HG03354 (cell line): ENCODE results near the gene FAM107B.

Experiments
- ATAC-seq: cut with Tn5 transposase; IDR thresholded peaks from one replicate; pipeline ENCODE4 v1.9.1; 2021; ENCODE audit warnings: mild to moderate bottlenecking; ENCODE audit not compliant: unreplicated experiment, poor library complexity, severe bottlenecking

The FAM107B gene

GRCh38 chr10:14530465-14530864 is 244.2 kb downstream of the FAM107B start:
- ATAC-seq, result no peak

- ATAC-seq, result no peak
These were observed 245.3 kb downstream of the FAM107B start for GRCh38 chr10:14529351-14529750.

GRCh38 chr10:14528450-14528849 is 246.2 kb downstream of the FAM107B start:
- no peak for ATAC-seq

GRCh38 chr10:14527915-14528314 is 246.8 kb downstream of the FAM107B start:
- no peak for ATAC-seq

- ATAC-seq, result no peak
These were observed 247.4 kb downstream of the FAM107B start for GRCh38 chr10:14527134-14527844.

GRCh38 chr10:14526326-14526725 is 248.4 kb downstream of the FAM107B start:
- ATAC-seq, result no peak

GRCh38 chr10:14524691-14525324 is 249.9 kb downstream of the FAM107B start:
- no peak for ATAC-seq

GRCh38 chr10:14523286-14523685 is 251.4 kb downstream of the FAM107B start:
- ATAC-seq, result no peak

GRCh38 chr10:14519785-14520184 is 254.9 kb downstream of the FAM107B start:
- no peak for ATAC-seq

GRCh38 chr10:14518149-14518548 is 256.5 kb downstream of the FAM107B start:
- ATAC-seq, result no peak

- ATAC-seq, result no peak
These were observed 261.6 kb downstream of the FAM107B start for GRCh38 chr10:14513123-14513522.

- no peak for ATAC-seq
These were observed 264.4 kb downstream of the FAM107B start for GRCh38 chr10:14510346-14510745.

GRCh38 chr10:14508725-14509124 is 266.0 kb downstream of the FAM107B start:
- ATAC-seq, result no peak

- ATAC-seq, result no peak
These were observed 266.9 kb downstream of the FAM107B start for GRCh38 chr10:14507781-14508180.

- ATAC-seq, result peak; percentile 89
These were observed 267.5 kb downstream of the FAM107B start for GRCh38 chr10:14507176-14507575.

- ATAC-seq, result no peak
These were observed 272.3 kb downstream of the FAM107B start for GRCh38 chr10:14502431-14502830.

GRCh38 chr10:14500172-14500765 is 274.4 kb downstream of the FAM107B start:
- no peak for ATAC-seq

GRCh38 chr10:14499601-14499904 is 275.1 kb downstream of the FAM107B start:
- no peak for ATAC-seq

- ATAC-seq, result no peak
These were observed 276.4 kb downstream of the FAM107B start for GRCh38 chr10:14498326-14498725.

GRCh38 chr10:14491811-14492210 is 282.9 kb downstream of the FAM107B start:
- ATAC-seq, result no peak

GRCh38 chr10:14489522-14490177 is 285.0 kb downstream of the FAM107B start:
- ATAC-seq, result no peak
